Tibial nerve (tissue), 4 donors: Measurements from ENCODE around the gene BARHL1. TPM values are rescaled to one million over a fixed set of nuclear protein-coding genes. Genes with fewer than 3 reads are reported as not detected.

Experiments used
- DNase-seq, 2 donors: peaks; one replicate each; pipeline ENCODE4 v3.0.0-alpha.2; 2019; ENCODE audit warnings: low spot score in 2 of 2
- H3K27ac ChIP-seq, 4 donors: fragments of 200-600 bp; sonication (generic) in 3 of 4; one replicate each; pipeline ENCODE4 v1.5.1; 2017 to 2019; ENCODE audit warnings: mild to moderate bottlenecking in 1 of 4
- H3K27me3 ChIP-seq, 2 donors: fragments of 200-600 bp; sonication (generic) in 1 of 2; one replicate each; pipeline versions ENCODE4 v1.5.1 to v1.6.0; 2017 to 2019
- H3K36me3 ChIP-seq, 3 donors: fragments of 200-600 bp; sonication (generic); one replicate each; pipeline ENCODE4 v1.5.1; 2018 to 2019
- H3K4me1 ChIP-seq, 4 donors: fragments of 200-600 bp; sonication (generic) in 3 of 4; one replicate each; pipeline ENCODE4 v1.5.1; 2017 to 2019
- H3K4me3 ChIP-seq, 4 donors: fragments of 200-600 bp; sonication (generic) in 3 of 4; one replicate each; pipeline ENCODE4 v1.5.1; 2017 to 2019; ENCODE audit warnings: mild to moderate bottlenecking in 1 of 4, moderate library complexity in 1 of 4
- H3K9me3 ChIP-seq, 4 donors: fragments of 200-600 bp; sonication (generic) in 3 of 4; one replicate each; pipeline ENCODE4 v1.5.1; 2017 to 2019
- EP300 ChIP-seq, 2 donors: sonication (generic); formaldehyde crosslinking; IDR thresholded peaks; one replicate each; pipeline ENCODE4 v1.6.1; 2017; ENCODE audit warnings: antibody characterized with exemption in 2 of 2, mild to moderate bottlenecking in 1 of 2
- POLR2A ChIP-seq, 2 donors: fragments of 450-650 bp; IDR thresholded peaks; one replicate each; pipeline ENCODE4 v1.6.1; 2017; ENCODE audit warnings: antibody characterized with exemption in 2 of 2, mild to moderate bottlenecking in 2 of 2, moderate library complexity in 2 of 2
- WGBS, 2 donors: methylation state at CpG; one replicate each; pipeline ENCODE4 v1.1.5; 2018; 5-methylcytosine and 5-hydroxymethylcytosine counted together
- total RNA-seq, 4 donors: library from RNA; depleted of rRNA; stranded (reverse); fragments of >200 nt; gene quantifications; one replicate each; pipeline ENCODE4 v1.1.0, GENCODE V29; 2016
- TF ChIP-seq, protein P1 (sequence below), 5 experiments: fragments of 200-600 bp in 3 of 5; fragments of 450-650 bp in 2 of 5; sonication (generic) in 3 of 5; IDR thresholded peaks; one replicate each; pipeline ENCODE4 v1.5.1; 2016 to 2019; ENCODE audit warnings: antibody characterized with exemption in 5 of 5, mild to moderate bottlenecking in 3 of 5, moderate library complexity in 2 of 5

BARHL1 gene
- total RNA-seq, 4 donors from 2014 or later: not detected

DNA sequence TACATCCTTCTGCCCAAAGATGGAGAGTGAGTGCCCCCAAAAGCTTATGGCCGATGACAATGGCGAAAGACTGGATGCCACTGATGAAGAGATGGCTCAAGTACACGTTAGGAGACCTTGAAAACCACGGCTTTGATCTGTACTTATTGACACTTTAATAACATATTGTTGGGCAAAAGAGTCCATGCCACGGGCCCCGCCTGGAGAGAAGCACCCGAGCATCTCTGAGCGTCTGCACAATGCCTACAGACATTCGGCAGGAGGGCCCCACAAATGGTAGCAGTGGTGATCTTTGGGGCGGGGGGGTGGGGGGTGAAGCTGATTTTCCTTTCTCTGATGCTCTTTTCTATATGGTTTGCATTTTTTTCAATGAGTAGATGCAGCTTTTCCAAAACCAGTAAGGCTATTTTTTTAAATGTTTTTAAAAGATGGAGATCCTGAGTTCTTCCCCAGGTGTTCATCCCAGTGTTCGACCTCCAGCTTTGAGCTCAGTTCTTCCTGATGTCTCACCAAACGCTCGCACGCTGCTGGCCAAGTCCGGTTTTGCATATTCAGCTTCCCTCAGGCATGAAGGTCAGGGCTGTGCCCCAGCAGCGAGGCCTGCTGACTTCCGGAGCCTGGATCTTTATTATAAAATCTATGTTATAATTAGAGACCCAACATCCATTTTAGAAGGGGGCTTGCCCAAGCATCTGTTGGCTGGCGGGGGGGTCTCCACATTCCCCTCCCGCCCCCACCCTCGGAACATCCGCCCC is 34.3 kb upstream of the BARHL1 start:
- Histone ChIP-seq H3K4me1 (peaks cover 0 to 10% (median 0%) of the 10 kb centered on the region in 4 donors), H3K27me3 (peaks cover 0 to 16% of the 10 kb centered on the region in 2 donors), H3K27ac (no peak overlapping the region), H3K4me3 (no peak overlapping the region), H3K9me3 (peaks cover 0 to under 1% (median 0%) of the 10 kb centered on the region in 4 donors), H3K36me3 (no peaks in the 10 kb centered on the region)
- DNase-seq: no peak
- no peak for TF ChIP-seq POLR2A (IDR thresholded peaks at IDR 0.05)
- TF ChIP-seq EP300 (IDR thresholded peaks at IDR 0.05): no peak
- TF ChIP-seq, protein P1, sequence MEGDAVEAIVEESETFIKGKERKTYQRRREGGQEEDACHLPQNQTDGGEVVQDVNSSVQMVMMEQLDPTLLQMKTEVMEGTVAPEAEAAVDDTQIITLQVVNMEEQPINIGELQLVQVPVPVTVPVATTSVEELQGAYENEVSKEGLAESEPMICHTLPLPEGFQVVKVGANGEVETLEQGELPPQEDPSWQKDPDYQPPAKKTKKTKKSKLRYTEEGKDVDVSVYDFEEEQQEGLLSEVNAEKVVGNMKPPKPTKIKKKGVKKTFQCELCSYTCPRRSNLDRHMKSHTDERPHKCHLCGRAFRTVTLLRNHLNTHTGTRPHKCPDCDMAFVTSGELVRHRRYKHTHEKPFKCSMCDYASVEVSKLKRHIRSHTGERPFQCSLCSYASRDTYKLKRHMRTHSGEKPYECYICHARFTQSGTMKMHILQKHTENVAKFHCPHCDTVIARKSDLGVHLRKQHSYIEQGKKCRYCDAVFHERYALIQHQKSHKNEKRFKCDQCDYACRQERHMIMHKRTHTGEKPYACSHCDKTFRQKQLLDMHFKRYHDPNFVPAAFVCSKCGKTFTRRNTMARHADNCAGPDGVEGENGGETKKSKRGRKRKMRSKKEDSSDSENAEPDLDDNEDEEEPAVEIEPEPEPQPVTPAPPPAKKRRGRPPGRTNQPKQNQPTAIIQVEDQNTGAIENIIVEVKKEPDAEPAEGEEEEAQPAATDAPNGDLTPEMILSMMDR (IDR thresholded peaks at IDR 0.05): no peak
- WGBS, 2 donors: 68 to 72% methylated on average over 21 of the region's 21 CpGs

DNA sequence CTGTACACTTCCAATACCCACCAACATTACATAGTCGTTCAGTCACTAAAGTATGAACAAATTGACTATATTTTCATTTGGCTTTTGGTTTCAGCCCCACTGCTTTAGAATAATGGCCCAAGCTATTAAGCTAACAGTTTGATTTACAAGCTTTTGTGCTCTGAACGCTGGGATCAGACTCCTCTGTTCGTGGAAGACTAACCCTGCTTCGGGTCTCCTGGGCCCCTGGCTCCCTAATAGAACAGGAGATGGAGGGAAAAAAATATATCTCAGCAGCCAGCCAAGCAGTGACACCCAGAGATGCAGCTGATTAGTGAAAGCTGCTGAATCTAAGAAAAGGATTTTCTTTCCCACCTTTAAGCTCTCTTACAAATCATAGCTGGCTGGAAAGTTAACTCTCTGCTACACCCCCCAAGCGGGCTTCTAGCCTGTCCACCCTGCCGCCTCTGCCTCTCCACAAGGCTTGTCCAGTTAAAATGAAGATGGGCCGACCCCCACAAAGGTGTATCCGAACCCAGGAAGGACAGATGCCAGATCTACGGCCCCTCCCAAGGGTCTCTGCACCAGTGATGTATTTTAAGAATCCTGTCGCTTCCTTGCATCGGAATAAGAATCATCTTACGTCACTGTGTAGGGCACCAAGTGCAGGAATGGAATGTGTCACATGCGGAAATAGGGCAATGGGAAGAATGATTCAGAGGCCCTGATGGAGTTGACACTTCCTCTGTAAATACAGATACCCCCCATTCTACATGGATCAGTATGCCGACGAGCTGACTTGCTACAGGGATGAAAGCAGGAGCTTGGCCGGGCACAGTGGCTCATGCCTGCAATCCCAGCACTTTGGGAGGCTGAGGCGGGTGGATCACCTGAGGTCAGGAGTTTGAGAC is 33.4 kb upstream of the BARHL1 start:
- WGBS, 2 donors: 45 to 51% methylated on average over 17 of the region's 17 CpGs
- Histone ChIP-seq H3K27me3 (peaks cover 0 to 16% of the 10 kb centered on the region in 2 donors), H3K36me3 (no peaks in the 10 kb centered on the region), H3K4me3 (no peak overlapping the region), H3K4me1 (peaks cover 0 to 10% (median 0%) of the 10 kb centered on the region in 4 donors), H3K9me3 (peaks cover 0 to 5% (median 0%) of the 10 kb centered on the region in 4 donors), H3K27ac (no peak overlapping the region)
- no peak for DNase-seq
- TF ChIP-seq EP300 (IDR thresholded peaks at IDR 0.05) (no peak), POLR2A (IDR thresholded peaks at IDR 0.05) (no peak)
- TF ChIP-seq, protein P1 (IDR thresholded peaks at IDR 0.05): no peak

DNA sequence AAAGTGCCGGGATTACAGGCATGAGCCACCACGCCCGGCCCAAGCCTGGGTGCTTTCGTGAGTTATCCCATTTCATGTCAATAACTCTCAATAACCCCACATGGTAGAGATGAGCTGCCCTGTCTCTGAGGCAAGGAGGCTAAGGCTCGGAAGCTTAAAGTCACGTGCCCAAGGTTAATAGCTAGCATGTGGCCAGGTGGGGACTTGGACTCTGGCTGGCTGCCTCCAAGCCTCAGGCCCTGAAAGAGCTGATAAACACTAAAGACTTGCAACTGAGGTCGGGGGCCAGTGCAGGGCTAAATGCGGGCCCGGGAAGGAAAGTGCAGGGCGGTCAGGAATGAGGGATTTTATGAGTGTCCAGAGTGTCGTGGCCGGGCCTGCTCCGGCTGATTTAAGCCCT is 30.9 kb upstream of the BARHL1 start:
- Histone ChIP-seq H3K4me1 (peaks cover 0 to 1% (median 0%) of the 10 kb centered on the region in 4 donors), H3K27me3 (peaks cover 0 to 19% of the 10 kb centered on the region in 2 donors), H3K27ac (no peak overlapping the region), H3K9me3 (peaks cover 0 to 5% (median 0%) of the 10 kb centered on the region in 4 donors), H3K36me3 (no peaks in the 10 kb centered on the region), H3K4me3 (no peak overlapping the region)
- 58 to 66% methylated on average over 13 of the region's 13 CpGs for WGBS, 2 donors
- no peak for TF ChIP-seq EP300 (IDR thresholded peaks at IDR 0.05)
- TF ChIP-seq, protein P1 (IDR thresholded peaks at IDR 0.05): no peak
- TF ChIP-seq POLR2A (IDR thresholded peaks at IDR 0.05): no peak
- DNase-seq: no peak

DNA sequence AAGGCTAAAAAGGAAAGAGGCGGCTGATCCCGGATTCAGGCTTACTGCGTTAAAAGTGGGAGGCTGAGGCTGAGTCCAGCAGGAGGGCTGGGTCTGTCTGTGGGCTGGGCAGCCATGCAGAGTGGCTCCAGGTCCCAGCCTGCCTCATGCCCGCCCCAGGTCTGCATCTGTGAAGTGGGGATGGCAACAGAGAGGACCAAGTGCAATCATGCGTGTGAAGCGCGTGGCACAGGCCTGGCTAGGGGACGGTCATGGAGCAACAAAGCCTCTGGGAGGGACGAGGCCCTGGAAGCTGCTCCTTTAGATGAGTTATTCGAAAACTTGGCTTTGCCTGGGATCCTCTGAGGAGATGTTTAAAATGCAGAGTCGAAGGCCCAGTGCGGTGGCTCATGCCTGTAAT is 30.4 kb upstream of the BARHL1 start:
- Histone ChIP-seq H3K4me3 (no peak overlapping the region), H3K4me1 (no peaks in the 10 kb centered on the region), H3K27me3 (peaks cover 0 to 19% of the 10 kb centered on the region in 2 donors), H3K9me3 (peaks cover 0 to 5% (median 0%) of the 10 kb centered on the region in 4 donors), H3K27ac (no peak overlapping the region), H3K36me3 (no peaks in the 10 kb centered on the region)
- DNase-seq: no peak
- WGBS, 2 donors: 82 to 91% methylated on average over 12 of the region's 12 CpGs
- TF ChIP-seq POLR2A (IDR thresholded peaks at IDR 0.05): no peak
- no peak for TF ChIP-seq EP300 (IDR thresholded peaks at IDR 0.05)
- TF ChIP-seq, protein P1 (IDR thresholded peaks at IDR 0.05): no peak
